Measurements from ENCODE around the gene PKHD1.
"Not testable (repeated sequence)": the region's sequence is repeated elsewhere in the genome, so short reads cannot be mapped to it uniquely, and the experiment has no call there.

The PKHD1 gene

GRCh38 chr6:51854876-51855275 is 232.5 kb downstream of the PKHD1 start:
- no peak overlapping the region for H3K4me3 ChIP-seq (ENCODE audit: control insufficient read depth, low read depth, low read length)
- TF ChIP-seq, protein P1, sequence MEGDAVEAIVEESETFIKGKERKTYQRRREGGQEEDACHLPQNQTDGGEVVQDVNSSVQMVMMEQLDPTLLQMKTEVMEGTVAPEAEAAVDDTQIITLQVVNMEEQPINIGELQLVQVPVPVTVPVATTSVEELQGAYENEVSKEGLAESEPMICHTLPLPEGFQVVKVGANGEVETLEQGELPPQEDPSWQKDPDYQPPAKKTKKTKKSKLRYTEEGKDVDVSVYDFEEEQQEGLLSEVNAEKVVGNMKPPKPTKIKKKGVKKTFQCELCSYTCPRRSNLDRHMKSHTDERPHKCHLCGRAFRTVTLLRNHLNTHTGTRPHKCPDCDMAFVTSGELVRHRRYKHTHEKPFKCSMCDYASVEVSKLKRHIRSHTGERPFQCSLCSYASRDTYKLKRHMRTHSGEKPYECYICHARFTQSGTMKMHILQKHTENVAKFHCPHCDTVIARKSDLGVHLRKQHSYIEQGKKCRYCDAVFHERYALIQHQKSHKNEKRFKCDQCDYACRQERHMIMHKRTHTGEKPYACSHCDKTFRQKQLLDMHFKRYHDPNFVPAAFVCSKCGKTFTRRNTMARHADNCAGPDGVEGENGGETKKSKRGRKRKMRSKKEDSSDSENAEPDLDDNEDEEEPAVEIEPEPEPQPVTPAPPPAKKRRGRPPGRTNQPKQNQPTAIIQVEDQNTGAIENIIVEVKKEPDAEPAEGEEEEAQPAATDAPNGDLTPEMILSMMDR (conservative IDR thresholded peaks at IDR 0.05; ENCODE audit: control insufficient read depth, insufficient read depth, low read depth, low read length) = no peak
- DNase-seq (ENCODE audit: low read depth) = no peak

- no peak for DNase-seq (ENCODE audit: low read depth)
- no peak overlapping the region for H3K4me3 ChIP-seq (ENCODE audit: control insufficient read depth, low read depth, low read length)
- TF ChIP-seq, protein P1 (conservative IDR thresholded peaks at IDR 0.05; ENCODE audit: control insufficient read depth, insufficient read depth, low read depth, low read length) = no peak
Measured at GRCh38 chr6:51854347-51854746, 233.1 kb downstream of the PKHD1 start.

- not testable (repeated sequence) for H3K4me3 ChIP-seq (ENCODE audit: control insufficient read depth, low read depth, low read length); DNase-seq (ENCODE audit: low read depth)
Measured at GRCh38 chr6:51853109-51853508, 234.3 kb downstream of the PKHD1 start.

GRCh38 chr6:51846531-51846930 is 240.9 kb downstream of the PKHD1 start:
- DNase-seq (ENCODE audit: low read depth) = no peak
- H3K4me3 ChIP-seq (ENCODE audit: control insufficient read depth, low read depth, low read length) = no peak overlapping the region
- TF ChIP-seq, protein P1 (conservative IDR thresholded peaks at IDR 0.05; ENCODE audit: control insufficient read depth, insufficient read depth, low read depth, low read length) = no peak

DNA sequence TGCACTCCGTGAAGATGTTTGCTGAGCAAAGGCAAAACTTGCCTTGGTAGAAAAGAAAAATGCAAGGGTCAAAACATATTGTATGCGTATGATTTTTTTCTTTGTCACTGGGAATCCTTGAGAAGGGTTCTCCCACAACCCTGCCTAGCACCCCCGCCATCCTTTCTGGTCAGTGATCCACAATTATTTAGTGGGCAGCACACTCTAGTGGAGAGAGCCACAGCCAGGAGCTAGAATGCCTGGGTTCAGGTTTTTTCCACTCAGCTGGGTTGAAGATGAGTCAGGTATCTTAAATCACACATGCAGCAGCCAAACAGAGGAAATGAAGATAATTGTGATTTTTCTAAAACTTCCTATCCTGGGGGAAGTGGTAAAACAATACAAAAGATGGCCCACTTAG is 243.1 kb downstream of the PKHD1 start:
- TF ChIP-seq, protein P1 (conservative IDR thresholded peaks at IDR 0.05; ENCODE audit: control insufficient read depth, insufficient read depth, low read depth, low read length) = no peak
- no peak for DNase-seq (ENCODE audit: low read depth)
- no peak overlapping the region for H3K4me3 ChIP-seq (ENCODE audit: control insufficient read depth, low read depth, low read length)

GRCh38 chr6:51843456-51844056 is 243.9 kb downstream of the PKHD1 start:
- DNase-seq (ENCODE audit: low read depth) = no peak
- TF ChIP-seq, protein P1 (conservative IDR thresholded peaks at IDR 0.05; ENCODE audit: control insufficient read depth, insufficient read depth, low read depth, low read length) = no peak
- no peak overlapping the region for H3K4me3 ChIP-seq (ENCODE audit: control insufficient read depth, low read depth, low read length)

GRCh38 chr6:51842804-51843378 is 244.5 kb downstream of the PKHD1 start:
- DNase-seq (ENCODE audit: low read depth) = no peak
- H3K4me3 ChIP-seq (ENCODE audit: control insufficient read depth, low read depth, low read length) = no peak overlapping the region
- TF ChIP-seq, protein P1 (conservative IDR thresholded peaks at IDR 0.05; ENCODE audit: control insufficient read depth, insufficient read depth, low read depth, low read length) = no peak

Measured in fibroblast of mammary gland (primary cell).